ENCODE results near the gene EPS15.

The EPS15 gene

GRCh38 chr1:51444534-51445192 lies 74.4 kb downstream of the EPS15 start:
- Histone ChIP-seq H3K79me2 (ENCODE audit: low read length) (no peaks in the 10 kb centered on the region), H3K4me2 (ENCODE audit: low read depth, low read length) (no peak overlapping the region), H3K4me1 (ENCODE audit: low read length) (peaks cover 14% of the 10 kb centered on the region), H2AFZ (ENCODE audit: low read length) (no peak overlapping the region), H3K27me3 (replicated peaks; ENCODE audit: insufficient read depth, low read length) (no peaks in the 10 kb centered on the region), H3K9ac (ENCODE audit: low read length) (no peak overlapping the region), H3K9me2 (replicated peaks; ENCODE audit: insufficient read depth, low read length) (no peaks in the 10 kb centered on the region), H3K36me3 (replicated peaks; ENCODE audit: insufficient read depth, low read length) (peaks cover 7% of the 10 kb centered on the region; the same call in 1 of the 2 replicates), H3F3A (ENCODE audit: insufficient read depth, low read length) (no peaks in the 10 kb centered on the region), H4K20me1 (ENCODE audit: insufficient read depth, low read length) (no peaks in the 10 kb centered on the region), H3K4me3 (ENCODE audit: low read length) (no peak overlapping the region), H3K27ac (ENCODE audit: low read length) (no peak overlapping the region), H3K9me3 (replicated peaks; ENCODE audit: insufficient read depth, low read length) (no peaks in the 10 kb centered on the region)
- TF ChIP-seq CTCF (IDR thresholded peaks at IDR 0.05; ENCODE audit: low read length) (no peak), EZH2 (optimal IDR thresholded peaks at IDR 0.05; ENCODE audit: low read depth, low read length) (no peak), EZH2phosphoT487 (IDR thresholded peaks at IDR 0.05; ENCODE audit: low read length) (no peak)
- DNase-seq: no peak

GRCh38 chr1:51444096-51444495 lies 75.0 kb downstream of the EPS15 start:
- no peak for DNase-seq
- Histone ChIP-seq H4K20me1 (ENCODE audit: insufficient read depth, low read length) (no peaks in the 10 kb centered on the region), H3K27me3 (replicated peaks; ENCODE audit: insufficient read depth, low read length) (no peaks in the 10 kb centered on the region), H3F3A (ENCODE audit: insufficient read depth, low read length) (peaks cover 5% of the 10 kb centered on the region; the same call in 1 of the 2 replicates), H3K4me2 (ENCODE audit: low read depth, low read length) (no peak overlapping the region), H3K9me2 (replicated peaks; ENCODE audit: insufficient read depth, low read length) (no peaks in the 10 kb centered on the region), H3K27ac (ENCODE audit: low read length) (no peak overlapping the region), H3K9ac (ENCODE audit: low read length) (no peak overlapping the region), H3K36me3 (replicated peaks; ENCODE audit: insufficient read depth, low read length) (peaks cover 7% of the 10 kb centered on the region; the same call in 1 of the 2 replicates), H2AFZ (ENCODE audit: low read length) (no peak overlapping the region), H3K4me1 (ENCODE audit: low read length) (peaks cover 19% of the 10 kb centered on the region), H3K9me3 (replicated peaks; ENCODE audit: insufficient read depth, low read length) (no peaks in the 10 kb centered on the region), H3K79me2 (ENCODE audit: low read length) (no peaks in the 10 kb centered on the region), H3K4me3 (ENCODE audit: low read length) (no peak overlapping the region)
- TF ChIP-seq EZH2phosphoT487 (IDR thresholded peaks at IDR 0.05; ENCODE audit: low read length): no peak
- no peak for TF ChIP-seq EZH2 (optimal IDR thresholded peaks at IDR 0.05; ENCODE audit: low read depth, low read length)
- TF ChIP-seq CTCF (IDR thresholded peaks at IDR 0.05; ENCODE audit: low read length): no peak

GRCh38 chr1:51443555-51443954 lies 75.5 kb downstream of the EPS15 start:
- Histone ChIP-seq H3F3A (ENCODE audit: insufficient read depth, low read length) (peaks cover 6% of the 10 kb centered on the region; the same call in 1 of the 2 replicates), H3K9ac (ENCODE audit: low read length) (no peak overlapping the region), H3K9me2 (replicated peaks; ENCODE audit: insufficient read depth, low read length) (no peaks in the 10 kb centered on the region), H4K20me1 (ENCODE audit: insufficient read depth, low read length) (no peaks in the 10 kb centered on the region), H3K4me2 (ENCODE audit: low read depth, low read length) (no peak overlapping the region), H3K4me1 (ENCODE audit: low read length) (peaks cover 24% of the 10 kb centered on the region), H3K36me3 (replicated peaks; ENCODE audit: insufficient read depth, low read length) (peaks cover 7% of the 10 kb centered on the region; the same call in 1 of the 2 replicates), H3K9me3 (replicated peaks; ENCODE audit: insufficient read depth, low read length) (no peaks in the 10 kb centered on the region), H3K27me3 (replicated peaks; ENCODE audit: insufficient read depth, low read length) (no peaks in the 10 kb centered on the region), H3K4me3 (ENCODE audit: low read length) (no peak overlapping the region), H3K79me2 (ENCODE audit: low read length) (no peaks in the 10 kb centered on the region), H3K27ac (ENCODE audit: low read length) (no peak overlapping the region), H2AFZ (ENCODE audit: low read length) (no peak overlapping the region)
- DNase-seq: no peak
- TF ChIP-seq EZH2phosphoT487 (IDR thresholded peaks at IDR 0.05; ENCODE audit: low read length): no peak
- TF ChIP-seq CTCF (IDR thresholded peaks at IDR 0.05; ENCODE audit: low read length): no peak
- TF ChIP-seq EZH2 (optimal IDR thresholded peaks at IDR 0.05; ENCODE audit: low read depth, low read length): no peak

Data from MM.1S (cell line).